Cardiac atrium fibroblast (primary cell): ENCODE data around the gene PARM1. TPM values are rescaled to one million over a fixed set of nuclear protein-coding genes. Genes with fewer than 3 reads are reported as not detected.

ENCODE experiments used
- total RNA-seq: library from RNA; depleted of rRNA; stranded (reverse); fragments of >200 nt; gene quantifications from 2 replicates; pipeline ENCODE4 v1.2.3, GENCODE V29; 2015

PARM1 gene, protein sequence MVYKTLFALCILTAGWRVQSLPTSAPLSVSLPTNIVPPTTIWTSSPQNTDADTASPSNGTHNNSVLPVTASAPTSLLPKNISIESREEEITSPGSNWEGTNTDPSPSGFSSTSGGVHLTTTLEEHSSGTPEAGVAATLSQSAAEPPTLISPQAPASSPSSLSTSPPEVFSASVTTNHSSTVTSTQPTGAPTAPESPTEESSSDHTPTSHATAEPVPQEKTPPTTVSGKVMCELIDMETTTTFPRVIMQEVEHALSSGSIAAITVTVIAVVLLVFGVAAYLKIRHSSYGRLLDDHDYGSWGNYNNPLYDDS
- total RNA-seq = 4.3 and 6.0 TPM in 2 replicates

DNA sequence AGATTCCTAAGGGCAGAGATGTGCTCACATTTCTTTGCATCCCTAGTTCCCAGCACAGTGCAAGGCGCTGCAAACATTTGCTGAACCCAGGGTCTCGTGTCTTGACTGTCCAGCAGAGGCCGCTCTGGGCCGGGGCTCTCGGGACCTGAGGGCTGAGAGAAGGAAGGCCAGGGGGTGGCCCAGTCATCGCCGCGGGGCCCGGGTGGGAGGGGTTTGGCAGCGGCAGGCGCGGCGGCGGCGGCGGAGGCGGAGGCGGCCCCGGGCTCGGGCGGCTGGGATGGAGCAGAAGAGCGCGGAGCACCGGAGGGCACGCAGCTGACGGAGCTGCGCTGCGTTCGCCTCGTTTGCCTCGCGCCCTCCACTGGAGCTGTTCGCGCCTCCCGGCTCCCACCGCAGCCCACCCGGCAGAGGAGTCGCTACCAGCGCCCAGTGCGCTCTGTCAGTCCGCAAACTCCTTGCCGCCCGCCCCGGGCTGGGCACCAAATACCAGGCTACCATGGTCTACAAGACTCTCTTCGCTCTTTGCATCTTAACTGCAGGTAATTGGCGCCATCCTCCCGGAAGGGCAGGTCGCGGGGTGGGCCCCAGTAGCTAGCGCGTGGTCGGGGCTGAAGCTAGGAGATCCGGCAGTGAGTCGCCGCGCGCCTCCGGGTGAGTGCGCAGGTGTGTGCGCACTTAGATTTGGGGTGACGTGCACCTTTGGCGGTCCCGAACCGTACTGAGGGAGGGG is at the start of gene PARM1:
Gene PARM1, plus strand, starts transcription at position 285 of the 730 bp plus-strand sequence. Its CDS starts 212 bp downstream, at position 497.

Other genes with a start within 250 kb of the PARM1 start
- gene BTC, start 138.6 kb upstream of the PARM1 start, total RNA-seq = not detected in 2 replicates